RPMI8226 (cell line): Measurements from ENCODE around the gene FZR1.
"Not testable (repeated sequence)": the region's sequence is repeated elsewhere in the genome, so short reads cannot be mapped to it uniquely, and the experiment has no call there.

Experiments
- DNase-seq: peaks from one replicate; pipeline ENCODE4 v3.0.0-alpha.2; 2015

Gene FZR1

GRCh38 chr19:3516675-3517207 lies 10.6 kb downstream of the FZR1 start:
- DNase-seq = peak; percentile 96

- no peak for DNase-seq
Observed at GRCh38 chr19:3517638-3518037, 11.5 kb downstream of the FZR1 start.

GRCh38 chr19:3518255-3518654 lies 12.1 kb downstream of the FZR1 start:
- DNase-seq = no peak

- DNase-seq = no peak
Observed at GRCh38 chr19:3518659-3519058, 12.5 kb downstream of the FZR1 start.

GRCh38 chr19:3519126-3519525 lies 13.0 kb downstream of the FZR1 start:
- no peak for DNase-seq

GRCh38 chr19:3520166-3521103 lies 14.3 kb downstream of the FZR1 start:
- no peak for DNase-seq

GRCh38 chr19:3521104-3521445 lies 15.0 kb downstream of the FZR1 start:
- DNase-seq = no peak

GRCh38 chr19:3522421-3523360 lies 16.6 kb downstream of the FZR1 start:
- DNase-seq = no peak

- no peak for DNase-seq
Observed at GRCh38 chr19:3523361-3524077, 17.4 kb downstream of the FZR1 start.

GRCh38 chr19:3524078-3524842 lies 18.1 kb downstream of the FZR1 start:
- DNase-seq = no peak

- DNase-seq = no peak
Observed at GRCh38 chr19:3524904-3525451, 18.9 kb downstream of the FZR1 start.

GRCh38 chr19:3526507-3527237 lies 20.6 kb downstream of the FZR1 start:
- no peak for DNase-seq

GRCh38 chr19:3527238-3527910 lies 21.3 kb downstream of the FZR1 start:
- no peak for DNase-seq

- DNase-seq = no peak
Observed at GRCh38 chr19:3528080-3528479, 22.0 kb downstream of the FZR1 start.

- no peak for DNase-seq
Observed at GRCh38 chr19:3528539-3529211, 22.6 kb downstream of the FZR1 start.

GRCh38 chr19:3529299-3529698 lies 23.2 kb downstream of the FZR1 start:
- DNase-seq = not testable (repeated sequence)

GRCh38 chr19:3530389-3530788 lies 24.3 kb downstream of the FZR1 start:
- no peak for DNase-seq

- DNase-seq = no peak
Observed at GRCh38 chr19:3531716-3532115, 25.6 kb downstream of the FZR1 start.

- no peak for DNase-seq
Observed at GRCh38 chr19:3532154-3532786, 26.2 kb downstream of the FZR1 start.
